ENCODE results near the gene PA2G4. TPM values are rescaled to one million over a fixed set of nuclear protein-coding genes. Genes with fewer than 3 reads are reported as not detected.
A peak's percentile ranks its signal among the peaks of the same experiment; 100 is the strongest.

PA2G4 gene
- total and polyA plus RNA-seq, 10 of the 15 experiments (the other 5 are each of a cell fraction or from before 2014, with no cell fraction given), result 148 to 514 (median 406) TPM

DNA sequence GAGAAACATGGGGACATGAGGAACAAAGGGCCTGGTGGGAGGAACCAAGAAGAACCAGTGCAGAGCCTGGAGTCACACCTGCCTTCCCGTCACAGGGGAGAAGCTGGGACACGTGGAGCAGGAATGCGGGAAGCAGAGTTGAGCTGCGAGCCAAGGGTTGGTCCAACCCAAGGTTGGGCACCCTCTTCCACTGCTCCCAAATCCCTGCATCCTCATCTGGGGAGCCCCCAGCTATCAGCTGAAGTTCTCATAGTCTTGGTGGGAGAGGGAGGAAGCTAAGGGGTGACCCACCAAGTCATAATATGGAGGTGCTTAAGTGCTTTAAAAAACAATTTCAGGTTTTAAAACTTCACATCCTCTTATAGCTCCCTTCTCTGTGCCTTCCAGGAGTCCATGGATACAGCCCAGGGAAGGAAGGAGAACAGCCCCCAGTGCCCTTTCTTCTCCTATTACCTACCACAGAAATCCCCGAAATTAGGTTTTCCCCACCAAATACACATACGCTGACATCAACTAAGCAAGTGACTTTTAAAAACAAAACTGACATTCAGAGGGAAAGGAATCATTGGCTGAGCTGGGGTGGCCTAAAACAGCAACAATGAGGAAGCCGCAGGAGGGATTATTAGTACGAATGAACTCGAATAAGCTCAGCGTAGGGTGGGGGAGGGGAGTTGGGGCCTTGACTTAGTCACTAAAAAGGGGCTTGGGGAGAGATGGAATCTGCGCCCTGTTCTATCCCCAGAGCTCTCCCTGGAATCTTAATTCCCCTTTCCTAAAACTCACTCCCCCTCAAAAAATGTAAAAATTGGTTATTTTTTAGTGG lies 58.3 kb downstream of the PA2G4 start:
- RAD21 ChIA-PET (ENCODE audit: unreplicated experiment), result interaction anchor here (1.2 to 2.0 kb wide), 2 partner anchors 26 to 35 kb away, joined by 3 to 11 read pairs; partner anchors contain the start of genes ESYT1 and SMARCC2
- FAIRE-seq, result no peak
- 42% methylated on average over 11 of the region's 11 CpGs for WGBS (ENCODE audit: insufficient coverage, insufficient replicate concordance, low lambda C conversion rate, missing lambda C conversion rate)
- SMC1A ChIA-PET (ENCODE audit: uncharacterized antibody, unreplicated experiment), result interaction anchor here (0.6 to 1.3 kb wide), 5 partner anchors 8 to 29 kb away, joined by 3 to 5 read pairs (median 3); no protein-coding TSS in a partner anchor
- no peak overlapping the region for H2AFZ ChIP-seq (ENCODE audit: control insufficient read depth, low read depth, low read length)
- H3K4me3 ChIP-seq, result no peak overlapping the region
- H3K27ac ChIP-seq (ENCODE audit: control insufficient read depth, insufficient read depth), result no peak overlapping the region
- H3K4me1 ChIP-seq (ENCODE audit: control insufficient read depth, insufficient read depth, low read length), result peaks cover 14% of the 10 kb centered on the region
- H3K9me3 ChIP-seq (replicated peaks; ENCODE audit: control insufficient read depth, insufficient read depth, low read length), result no peaks in the 10 kb centered on the region
- H3K27me3 ChIP-seq (replicated peaks in 1 of 2; ENCODE audit: control insufficient read depth in 2 of 2, insufficient read depth in 2 of 2, low read length in 1 of 2), result no peaks in the 10 kb centered on the region
- ATAC-seq, result no peak
- TSS peak; percentile 68 for BruUV-seq (replicated peaks)
- POLR2A ChIA-PET, result interaction anchor here (0.5 to 1.7 kb wide), 12 partner anchors 11 to 404 kb away, joined by 3 to 6 read pairs (median 3); partner anchors contain the start of genes ESYT1 and PA2G4
- H3K36me3 ChIP-seq (ENCODE audit: control insufficient read depth in 2 of 2, insufficient read depth in 2 of 2, low read length in 1 of 2), result peaks cover 25 to 37% of the 10 kb centered on the region in 2 experiments
- H3K4me2 ChIP-seq (ENCODE audit: control insufficient read depth, insufficient read depth), result no peak overlapping the region
- TF ChIP-seq POLR2AphosphoS5 (IDR thresholded peaks at IDR 0.05; ENCODE audit: low read length) (peak; percentile 56), MXI1 (IDR thresholded peaks at IDR 0.05; ENCODE audit: low read depth, low read length) (no peak), CEBPB (IDR thresholded peaks at IDR 0.05; ENCODE audit: borderline replicate concordance in 1 of 2, low read depth in 2 of 2, low read length in 2 of 2) (no peak), POLR2AphosphoS2 (IDR thresholded peaks at IDR 0.05; ENCODE audit: low read depth, low read length) (peak; percentile 63; the same call in 1 of the 2 replicates), ETV6 (conservative IDR thresholded peaks at IDR 0.05 in 1 of 2, IDR thresholded peaks at IDR 0.05 in 1 of 2; ENCODE audit: borderline replicate concordance in 1 of 2, low read depth in 1 of 2) (no peak), POLR2A (IDR thresholded peaks at IDR 0.05; ENCODE audit: low read depth, low read length) (peak; percentile 47)
- TF ChIP-seq, protein P1, sequence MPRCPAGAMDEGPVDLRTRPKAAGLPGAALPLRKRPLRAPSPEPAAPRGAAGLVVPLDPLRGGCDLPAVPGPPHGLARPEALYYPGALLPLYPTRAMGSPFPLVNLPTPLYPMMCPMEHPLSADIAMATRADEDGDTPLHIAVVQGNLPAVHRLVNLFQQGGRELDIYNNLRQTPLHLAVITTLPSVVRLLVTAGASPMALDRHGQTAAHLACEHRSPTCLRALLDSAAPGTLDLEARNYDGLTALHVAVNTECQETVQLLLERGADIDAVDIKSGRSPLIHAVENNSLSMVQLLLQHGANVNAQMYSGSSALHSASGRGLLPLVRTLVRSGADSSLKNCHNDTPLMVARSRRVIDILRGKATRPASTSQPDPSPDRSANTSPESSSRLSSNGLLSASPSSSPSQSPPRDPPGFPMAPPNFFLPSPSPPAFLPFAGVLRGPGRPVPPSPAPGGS (IDR thresholded peaks at IDR 0.05; ENCODE audit: borderline replicate concordance, insufficient read depth, low read depth, low read length, poor library complexity, severe bottlenecking), result peak; percentile 43
- intact Hi-C loops (cut with micrococcal nuclease; ENCODE audit: unreplicated experiment), result no loop called here
- no peaks in the 10 kb centered on the region for H4K20me1 ChIP-seq (ENCODE audit: control insufficient read depth, insufficient read depth)
- DNase-seq (ENCODE audit: low read depth, low spot score), result no peak
- peaks cover 34% of the 10 kb centered on the region for H3K79me2 ChIP-seq (ENCODE audit: control insufficient read depth, insufficient read depth, low read length)
- in situ Hi-C loops (cut with MboI), result no loop called here
- no peak overlapping the region for H3K9ac ChIP-seq (ENCODE audit: control insufficient read depth, insufficient read depth, low read length)
- CTCF ChIA-PET, result interaction anchor here (0.5 to 2.2 kb wide), 6 partner anchors 9 to 427 kb away, joined by 3 to 7 read pairs (median 4); partner anchors contain the start of gene SMARCC2

Other genes starting within 250 kb of the PA2G4 start
Only the 7 nearest of the 24 such genes appear.
- 597 and 686 TPM in 2 replicates for gene RPS26, start 62.6 kb upstream of the PA2G4 start, total RNA-seq (2014; rRNA removed)
- 1,014 and 1,019 TPM in 2 replicates for gene RPS26, start 62.6 kb upstream of the PA2G4 start, total RNA-seq (2014; rRNA removed; fragmentation: Illumina TruSeq; extraction: Trizol)
- gene RPS26, start 62.6 kb upstream of the PA2G4 start, total RNA-seq (2021), result 75.5 and 86.4 TPM in 2 replicates
- gene RPS26, start 62.6 kb upstream of the PA2G4 start, polyA plus RNA-seq (2011; rRNA removed), result 214 and 442 TPM in 2 replicates
- 784 and 1,270 TPM in 2 replicates for gene RPS26, start 62.6 kb upstream of the PA2G4 start, polyA plus RNA-seq (2014; fragmentation: Illumina TruSeq; extraction: Trizol)
- 1,000 to 10,000 TPM; 2,920 to 3,147 TPM for gene RPS26, start 62.6 kb upstream of the PA2G4 start, polyA plus RNA-seq (2014; fragmentation: Nextera tagmentation; extraction: Ambion mirVana)
- 618 and 656 TPM in 2 replicates for gene RPS26, start 62.6 kb upstream of the PA2G4 start, polyA plus RNA-seq (2014; rRNA removed)
- gene RPS26, start 62.6 kb upstream of the PA2G4 start, polyA plus RNA-seq (2016; fragmentation: Nextera tagmentation; extraction: Ambion mirVana), result 100 to 1,000 TPM; 855 to 907 TPM
- gene ERBB3, start 24.4 kb upstream of the PA2G4 start, total RNA-seq (2014; rRNA removed), result not detected in 2 replicates
- gene ERBB3, start 24.4 kb upstream of the PA2G4 start, total RNA-seq (2014; rRNA removed; fragmentation: Illumina TruSeq; extraction: Trizol), result 0.04 TPM in 1 of 2 replicates, not detected in the other
- 0.58 and 0.72 TPM in 2 replicates for gene ERBB3, start 24.4 kb upstream of the PA2G4 start, total RNA-seq (2021)
- gene ERBB3, start 24.4 kb upstream of the PA2G4 start, polyA plus RNA-seq (2011; rRNA removed), result not detected in 2 replicates
- gene ERBB3, start 24.4 kb upstream of the PA2G4 start, polyA plus RNA-seq (2014; fragmentation: Illumina TruSeq; extraction: Trizol), result 0.03 and 0.08 TPM in 2 replicates
- gene ERBB3, start 24.4 kb upstream of the PA2G4 start, polyA plus RNA-seq (2014; fragmentation: Nextera tagmentation; extraction: Ambion mirVana), result under 1 TPM in 1 of 2 experiments, not detected in 1; 0.08 TPM
- gene ERBB3, start 24.4 kb upstream of the PA2G4 start, polyA plus RNA-seq (2014; rRNA removed), result 0.03 and 0.04 TPM in 2 replicates
- not detected for gene ERBB3, start 24.4 kb upstream of the PA2G4 start, polyA plus RNA-seq (2016; fragmentation: Nextera tagmentation; extraction: Ambion mirVana)
- 6,008 and 6,605 TPM in 2 replicates for gene RPL41, start 12.1 kb downstream of the PA2G4 start, total RNA-seq (2014; rRNA removed)
- gene RPL41, start 12.1 kb downstream of the PA2G4 start, total RNA-seq (2014; rRNA removed; fragmentation: Illumina TruSeq; extraction: Trizol), result 7,047 and 7,337 TPM in 2 replicates
- 5,267 and 5,474 TPM in 2 replicates for gene RPL41, start 12.1 kb downstream of the PA2G4 start, total RNA-seq (2021)
- gene RPL41, start 12.1 kb downstream of the PA2G4 start, polyA plus RNA-seq (2011; rRNA removed), result 14,787 and 15,000 TPM in 2 replicates
- 9,589 and 10,255 TPM in 2 replicates for gene RPL41, start 12.1 kb downstream of the PA2G4 start, polyA plus RNA-seq (2014; fragmentation: Illumina TruSeq; extraction: Trizol)
- over 10,000 TPM; 18,805 to 19,112 TPM for gene RPL41, start 12.1 kb downstream of the PA2G4 start, polyA plus RNA-seq (2014; fragmentation: Nextera tagmentation; extraction: Ambion mirVana)
- 7,850 and 8,961 TPM in 2 replicates for gene RPL41, start 12.1 kb downstream of the PA2G4 start, polyA plus RNA-seq (2014; rRNA removed)
- gene RPL41, start 12.1 kb downstream of the PA2G4 start, polyA plus RNA-seq (2016; fragmentation: Nextera tagmentation; extraction: Ambion mirVana), result 1,000 to 10,000 TPM; 4,144 to 4,477 TPM
- 4.2 and 4.4 TPM in 2 replicates for gene ZC3H10, start 13.7 kb downstream of the PA2G4 start, total RNA-seq (2014; rRNA removed)
- gene ZC3H10, start 13.7 kb downstream of the PA2G4 start, total RNA-seq (2014; rRNA removed; fragmentation: Illumina TruSeq; extraction: Trizol), result 4.3 TPM in 2 replicates
- 6.4 and 7.0 TPM in 2 replicates for gene ZC3H10, start 13.7 kb downstream of the PA2G4 start, total RNA-seq (2021)
- 1.3 and 1.8 TPM in 2 replicates for gene ZC3H10, start 13.7 kb downstream of the PA2G4 start, polyA plus RNA-seq (2011; rRNA removed)
- gene ZC3H10, start 13.7 kb downstream of the PA2G4 start, polyA plus RNA-seq (2014; fragmentation: Illumina TruSeq; extraction: Trizol), result 1.8 and 2.6 TPM in 2 replicates
- under 1 TPM; 0.56 to 0.75 TPM for gene ZC3H10, start 13.7 kb downstream of the PA2G4 start, polyA plus RNA-seq (2014; fragmentation: Nextera tagmentation; extraction: Ambion mirVana)
- gene ZC3H10, start 13.7 kb downstream of the PA2G4 start, polyA plus RNA-seq (2014; rRNA removed), result 3.2 and 4.0 TPM in 2 replicates
- gene ZC3H10, start 13.7 kb downstream of the PA2G4 start, polyA plus RNA-seq (2016; fragmentation: Nextera tagmentation; extraction: Ambion mirVana), result 1 to 10 TPM; 3.3 to 4.2 TPM
- gene ESYT1, start 23.7 kb downstream of the PA2G4 start, total RNA-seq (2014; rRNA removed), result 86.6 and 105 TPM in 2 replicates
- gene ESYT1, start 23.7 kb downstream of the PA2G4 start, total RNA-seq (2014; rRNA removed; fragmentation: Illumina TruSeq; extraction: Trizol), result 47.5 and 49.9 TPM in 2 replicates
- gene ESYT1, start 23.7 kb downstream of the PA2G4 start, total RNA-seq (2021), result 84.1 and 92.9 TPM in 2 replicates
- 35.8 and 84.4 TPM in 2 replicates for gene ESYT1, start 23.7 kb downstream of the PA2G4 start, polyA plus RNA-seq (2011; rRNA removed)
- 61.3 and 120 TPM in 2 replicates for gene ESYT1, start 23.7 kb downstream of the PA2G4 start, polyA plus RNA-seq (2014; fragmentation: Illumina TruSeq; extraction: Trizol)
- gene ESYT1, start 23.7 kb downstream of the PA2G4 start, polyA plus RNA-seq (2014; fragmentation: Nextera tagmentation; extraction: Ambion mirVana), result 10 to 100 TPM; 55.6 to 57.9 TPM
- gene ESYT1, start 23.7 kb downstream of the PA2G4 start, polyA plus RNA-seq (2014; rRNA removed), result 58.2 and 70.6 TPM in 2 replicates
- 10 to 100 TPM; 89.7 to 96.6 TPM for gene ESYT1, start 23.7 kb downstream of the PA2G4 start, polyA plus RNA-seq (2016; fragmentation: Nextera tagmentation; extraction: Ambion mirVana)
- gene MYL6B, start 48.0 kb downstream of the PA2G4 start, total RNA-seq (2014; rRNA removed), result 79.1 and 83.8 TPM in 2 replicates
- gene MYL6B, start 48.0 kb downstream of the PA2G4 start, total RNA-seq (2014; rRNA removed; fragmentation: Illumina TruSeq; extraction: Trizol), result 100 and 119 TPM in 2 replicates
- 110 and 117 TPM in 2 replicates for gene MYL6B, start 48.0 kb downstream of the PA2G4 start, total RNA-seq (2021)
- gene MYL6B, start 48.0 kb downstream of the PA2G4 start, polyA plus RNA-seq (2011; rRNA removed), result 62.6 and 88.4 TPM in 2 replicates
- 24.0 and 75.5 TPM in 2 replicates for gene MYL6B, start 48.0 kb downstream of the PA2G4 start, polyA plus RNA-seq (2014; fragmentation: Illumina TruSeq; extraction: Trizol)
- 100 to 1,000 TPM; 117 to 153 TPM for gene MYL6B, start 48.0 kb downstream of the PA2G4 start, polyA plus RNA-seq (2014; fragmentation: Nextera tagmentation; extraction: Ambion mirVana)
- 108 and 118 TPM in 2 replicates for gene MYL6B, start 48.0 kb downstream of the PA2G4 start, polyA plus RNA-seq (2014; rRNA removed)
- 100 to 1,000 TPM; 109 to 131 TPM for gene MYL6B, start 48.0 kb downstream of the PA2G4 start, polyA plus RNA-seq (2016; fragmentation: Nextera tagmentation; extraction: Ambion mirVana)
- gene MYL6, start 53.8 kb downstream of the PA2G4 start, total RNA-seq (2014; rRNA removed), result 1,128 and 1,250 TPM in 2 replicates
- 1,571 and 1,613 TPM in 2 replicates for gene MYL6, start 53.8 kb downstream of the PA2G4 start, total RNA-seq (2014; rRNA removed; fragmentation: Illumina TruSeq; extraction: Trizol)
- 1,000 and 1,003 TPM in 2 replicates for gene MYL6, start 53.8 kb downstream of the PA2G4 start, total RNA-seq (2021)
- gene MYL6, start 53.8 kb downstream of the PA2G4 start, polyA plus RNA-seq (2011; rRNA removed), result 2,085 and 2,088 TPM in 2 replicates
- gene MYL6, start 53.8 kb downstream of the PA2G4 start, polyA plus RNA-seq (2014; fragmentation: Illumina TruSeq; extraction: Trizol), result 1,228 and 1,402 TPM in 2 replicates
- 1,000 to 10,000 TPM; 3,206 to 4,116 TPM for gene MYL6, start 53.8 kb downstream of the PA2G4 start, polyA plus RNA-seq (2014; fragmentation: Nextera tagmentation; extraction: Ambion mirVana)
- 1,169 and 1,187 TPM in 2 replicates for gene MYL6, start 53.8 kb downstream of the PA2G4 start, polyA plus RNA-seq (2014; rRNA removed)
- gene MYL6, start 53.8 kb downstream of the PA2G4 start, polyA plus RNA-seq (2016; fragmentation: Nextera tagmentation; extraction: Ambion mirVana), result 1,000 to 10,000 TPM; 2,172 to 2,412 TPM